Spleen (tissue), 7 donors: ENCODE results near the gene BRINP3.

Experiments
- POLR2AphosphoS5 ChIP-seq, 3 donors: sonication (generic); formaldehyde crosslinking; IDR thresholded peaks; one replicate each; pipeline ENCODE4 v1.5.1; 2017; ENCODE audit warnings: antibody characterized with exemption in 3 of 3
- TF ChIP-seq, protein P1 (sequence below), 11 experiments: fragments of 200-600 bp in 7 of 11; fragments of 450-650 bp in 4 of 11; sonication (generic) in 4 of 11; IDR thresholded peaks in 8 of 11; conservative IDR thresholded peaks in 3 of 11; 1 replicate in 7 of 11; 2 replicates in 4 of 11; pipeline versions ENCODE4 v1.4.0 to v1.8.0; 2016 to 2021; ENCODE audit warnings: antibody characterized with exemption in 11 of 11, inconsistent platforms in 4 of 11, mild to moderate bottlenecking in 1 of 11
- donor health status: DM: no; HTN: no; CAD: no; lungs with moderate emphysema.
- donor health status: DM: no; HTN: no; CAD: no.
- donor health status: DM: no; HTN: no; CAD: no.

DNA sequence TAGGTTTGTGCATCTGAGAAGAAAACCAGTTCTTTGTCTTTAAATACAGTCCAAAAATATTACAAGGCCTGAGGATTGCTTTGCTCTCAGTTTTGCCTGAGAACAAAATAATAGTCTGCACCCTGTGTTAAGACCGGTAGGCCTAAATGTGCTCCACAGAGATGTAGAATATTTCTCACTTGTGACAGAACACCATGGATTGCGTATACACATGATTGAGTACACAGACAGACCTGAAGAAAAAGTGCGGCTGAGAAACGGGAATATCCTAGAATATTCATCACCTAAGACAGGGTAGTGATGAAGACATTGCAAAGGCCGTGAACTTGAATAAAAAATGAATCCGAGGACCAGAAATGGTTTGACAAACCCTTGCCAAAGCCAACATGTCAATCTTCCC, 155.4 kb downstream of the BRINP3 start:
- TF ChIP-seq, protein P1, sequence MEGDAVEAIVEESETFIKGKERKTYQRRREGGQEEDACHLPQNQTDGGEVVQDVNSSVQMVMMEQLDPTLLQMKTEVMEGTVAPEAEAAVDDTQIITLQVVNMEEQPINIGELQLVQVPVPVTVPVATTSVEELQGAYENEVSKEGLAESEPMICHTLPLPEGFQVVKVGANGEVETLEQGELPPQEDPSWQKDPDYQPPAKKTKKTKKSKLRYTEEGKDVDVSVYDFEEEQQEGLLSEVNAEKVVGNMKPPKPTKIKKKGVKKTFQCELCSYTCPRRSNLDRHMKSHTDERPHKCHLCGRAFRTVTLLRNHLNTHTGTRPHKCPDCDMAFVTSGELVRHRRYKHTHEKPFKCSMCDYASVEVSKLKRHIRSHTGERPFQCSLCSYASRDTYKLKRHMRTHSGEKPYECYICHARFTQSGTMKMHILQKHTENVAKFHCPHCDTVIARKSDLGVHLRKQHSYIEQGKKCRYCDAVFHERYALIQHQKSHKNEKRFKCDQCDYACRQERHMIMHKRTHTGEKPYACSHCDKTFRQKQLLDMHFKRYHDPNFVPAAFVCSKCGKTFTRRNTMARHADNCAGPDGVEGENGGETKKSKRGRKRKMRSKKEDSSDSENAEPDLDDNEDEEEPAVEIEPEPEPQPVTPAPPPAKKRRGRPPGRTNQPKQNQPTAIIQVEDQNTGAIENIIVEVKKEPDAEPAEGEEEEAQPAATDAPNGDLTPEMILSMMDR (IDR thresholded peaks at IDR 0.05 in 8 of 11, conservative IDR thresholded peaks at IDR 0.05 in 3 of 11) = no peak
- TF ChIP-seq POLR2AphosphoS5 (IDR thresholded peaks at IDR 0.05) = no peak
